GM18867 (cell line): ENCODE data around the gene TAOK2.
"Not testable (repeated sequence)": the region's sequence is repeated elsewhere in the genome, so short reads cannot be mapped to it uniquely, and the experiment has no call there.

Experiments used
- ATAC-seq: cut with Tn5 transposase; IDR thresholded peaks from one replicate; pipeline ENCODE4 v1.9.1; 2021; ENCODE audit warnings: mild to moderate bottlenecking, moderate library complexity; ENCODE audit not compliant: unreplicated experiment

Gene TAOK2

GRCh38 chr16:30002614-30003346 lies 29.1 kb downstream of the TAOK2 start:
- ATAC-seq, result no peak

GRCh38 chr16:30003670-30004423 lies 30.2 kb downstream of the TAOK2 start:
- ATAC-seq, result no peak

- no peak for ATAC-seq
Measured at GRCh38 chr16:30004424-30004776, 30.7 kb downstream of the TAOK2 start.

GRCh38 chr16:30004811-30005242 lies 31.2 kb downstream of the TAOK2 start:
- ATAC-seq, result no peak

- no peak for ATAC-seq
Measured at GRCh38 chr16:30005341-30006094, 31.9 kb downstream of the TAOK2 start.

- ATAC-seq, result no peak
Measured at GRCh38 chr16:30006095-30006473, 32.4 kb downstream of the TAOK2 start.

GRCh38 chr16:30006659-30007377 lies 33.1 kb downstream of the TAOK2 start:
- no peak for ATAC-seq

- ATAC-seq, result no peak
Measured at GRCh38 chr16:30007378-30007895, 33.8 kb downstream of the TAOK2 start.

- no peak for ATAC-seq
Measured at GRCh38 chr16:30009085-30009862, 35.6 kb downstream of the TAOK2 start.

GRCh38 chr16:30009990-30010843 lies 36.5 kb downstream of the TAOK2 start:
- no peak for ATAC-seq

GRCh38 chr16:30010844-30011713 lies 37.4 kb downstream of the TAOK2 start, which contains the start of gene DOC2A:
TSS of gene DOC2A (minus strand) at chr16:30011027. CDS start at chr16:30010222, 805 bp downstream.
- ATAC-seq, result no peak

- ATAC-seq, result no peak
Measured at GRCh38 chr16:30011714-30012504, 38.2 kb downstream of the TAOK2 start.

- ATAC-seq, result not testable (repeated sequence)
Measured at GRCh38 chr16:30012598-30012997, 38.9 kb downstream of the TAOK2 start.

- ATAC-seq, result not testable (repeated sequence)
Measured at GRCh38 chr16:30015450-30015849, 41.8 kb downstream of the TAOK2 start.

- no peak for ATAC-seq
Measured at GRCh38 chr16:30016555-30017276, 43.0 kb downstream of the TAOK2 start.

GRCh38 chr16:30017277-30017656 lies 43.6 kb downstream of the TAOK2 start:
- no peak for ATAC-seq

- not testable (repeated sequence) for ATAC-seq
Measured at GRCh38 chr16:30017937-30018336, 44.3 kb downstream of the TAOK2 start.
